SH-SY5Y (cell line): ENCODE results near the gene ANGPTL2.

Experiments used
- GATA2 ChIP-seq: IDR thresholded peaks from 2 replicates; pipeline ENCODE4 v1.6.1; 2011; ENCODE audit warnings: mild to moderate bottlenecking, low read depth, low read length
- GATA3 ChIP-seq: IDR thresholded peaks from 2 replicates; pipeline ENCODE4 v1.6.1; 2011; ENCODE audit warnings: low read depth, mild to moderate bottlenecking, low read length, moderate library complexity

The ANGPTL2 gene

GRCh38 chr9:127058011-127058644 lies 64.3 kb downstream of the ANGPTL2 start:
- TF ChIP-seq GATA3, result no peak
- no peak for TF ChIP-seq GATA2

- TF ChIP-seq GATA3 (no peak), GATA2 (no peak)
Observed at GRCh38 chr9:127056446-127056845, 66.0 kb downstream of the ANGPTL2 start.

- TF ChIP-seq GATA2, result no peak
- TF ChIP-seq GATA3, result no peak
Observed at GRCh38 chr9:127055745-127056402, 66.6 kb downstream of the ANGPTL2 start.

- no peak for TF ChIP-seq GATA2
- TF ChIP-seq GATA3, result no peak
Observed at GRCh38 chr9:127053960-127054359, 68.5 kb downstream of the ANGPTL2 start.

GRCh38 chr9:127053057-127053821 lies 69.2 kb downstream of the ANGPTL2 start:
- TF ChIP-seq GATA3 (no peak), GATA2 (no peak)

GRCh38 chr9:127051881-127052595 lies 70.4 kb downstream of the ANGPTL2 start:
- TF ChIP-seq GATA2, result no peak
- no peak for TF ChIP-seq GATA3

- TF ChIP-seq GATA2 (no peak), GATA3 (no peak)
Observed at GRCh38 chr9:127050591-127051001, 71.8 kb downstream of the ANGPTL2 start.

- TF ChIP-seq GATA2 (no peak), GATA3 (no peak)
Observed at GRCh38 chr9:127050152-127050551, 72.3 kb downstream of the ANGPTL2 start.

GRCh38 chr9:127049581-127049980 lies 72.9 kb downstream of the ANGPTL2 start:
- no peak for TF ChIP-seq GATA2
- no peak for TF ChIP-seq GATA3

GRCh38 chr9:127049044-127049443 lies 73.4 kb downstream of the ANGPTL2 start:
- TF ChIP-seq GATA2 (no peak), GATA3 (no peak)

- TF ChIP-seq GATA3, result no peak
- no peak for TF ChIP-seq GATA2
Observed at GRCh38 chr9:127047971-127048370, 74.5 kb downstream of the ANGPTL2 start.

- TF ChIP-seq GATA3 (no peak), GATA2 (no peak)
Observed at GRCh38 chr9:127045148-127045547, 77.3 kb downstream of the ANGPTL2 start.

GRCh38 chr9:127039492-127039891 lies 82.9 kb downstream of the ANGPTL2 start:
- no peak for TF ChIP-seq GATA2
- TF ChIP-seq GATA3, result no peak

GRCh38 chr9:127038531-127038930 lies 83.9 kb downstream of the ANGPTL2 start:
- no peak for TF ChIP-seq GATA2
- TF ChIP-seq GATA3, result no peak
